GM12892 (cell line): ENCODE data around the gene FHL3.

Experiments
- POLR2A ChIP-seq: IDR thresholded peaks from 2 replicates; pipeline ENCODE4 v1.6.1; 2011; ENCODE audit warnings: low read depth, low read length, control low read depth
- TAF1 ChIP-seq: IDR thresholded peaks from 2 replicates; pipeline ENCODE4 v1.6.1; 2011; ENCODE audit warnings: low read depth, mild to moderate bottlenecking, control low read depth, low read length, borderline replicate concordance

DNA sequence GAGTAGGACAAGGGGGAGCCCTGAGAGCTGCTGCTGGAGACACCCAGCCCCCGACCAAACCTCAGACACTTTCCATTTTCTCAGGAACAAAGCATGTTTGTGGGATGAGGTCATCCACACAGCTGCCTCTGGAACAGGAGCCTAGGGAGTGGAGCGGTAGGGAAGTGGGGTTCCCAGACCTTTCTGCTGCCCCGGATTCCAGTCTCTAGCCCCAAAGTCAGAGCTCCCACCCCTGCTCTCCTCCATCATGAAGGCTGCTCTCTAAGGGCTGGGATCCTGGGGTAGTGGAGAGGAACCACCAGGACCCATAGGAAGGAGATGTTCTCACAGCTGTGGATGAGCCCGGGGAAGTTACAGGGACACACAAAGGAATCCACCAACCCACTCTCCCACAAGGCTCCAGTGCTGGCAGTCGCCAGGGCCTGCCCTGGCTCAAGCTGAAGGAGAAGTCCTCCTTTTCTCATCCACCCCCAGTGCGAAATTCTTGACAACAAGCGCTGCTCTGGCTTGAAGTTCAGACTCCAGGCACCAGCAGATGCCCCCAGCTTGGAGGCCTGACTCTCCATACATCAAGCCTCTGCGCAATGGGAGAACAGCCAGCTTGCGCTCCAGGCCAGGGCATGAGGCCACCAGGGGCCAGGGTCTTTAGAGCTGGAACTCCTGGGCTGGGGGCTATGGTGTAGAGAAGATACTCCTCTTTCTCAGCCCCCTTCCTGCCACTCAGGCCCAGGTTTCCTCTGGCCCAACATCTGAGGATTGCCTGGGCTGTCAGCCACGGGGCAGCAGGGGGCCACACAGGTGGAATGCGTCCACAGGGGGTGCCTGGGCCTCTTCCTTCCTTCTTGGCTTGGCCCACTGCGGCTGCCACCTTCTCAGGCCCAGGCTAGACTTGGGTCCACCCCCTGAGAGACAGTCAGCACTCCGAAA lies 4.5 kb downstream of the FHL3 start:
- TF ChIP-seq POLR2A (no peak), TAF1 (no peak)
